MM.1S (cell line): Measurements from ENCODE around the gene SLC46A3.

Experiments used
- DNase-seq: peaks from one replicate; pipeline ENCODE4 v3.0.0-alpha.2; 2015
- H2AFZ ChIP-seq: fragments of 300-600 bp; sonication (generic); 2 replicates; pipeline ENCODE4 v1.6.0; 2016; ENCODE audit warnings: antibody characterized with exemption, low read length
- H3F3A ChIP-seq: fragments of 300-600 bp; sonication (generic); 2 replicates; pipeline ENCODE4 v1.6.1; 2016; ENCODE audit warnings: mild to moderate bottlenecking, antibody characterized with exemption, low read length, moderate library complexity, mixed read lengths; ENCODE audit not compliant: insufficient read depth
- H3K27ac ChIP-seq: fragments of 300-600 bp; sonication (generic); 2 replicates; pipeline ENCODE4 v1.5.1; 2016; ENCODE audit warnings: mild to moderate bottlenecking, low read length
- H3K27me3 ChIP-seq: fragments of 300-600 bp; sonication (generic); replicated peaks from 2 replicates; pipeline ENCODE4 v1.6.0; 2016; ENCODE audit warnings: low read length; ENCODE audit not compliant: insufficient read depth
- H3K36me3 ChIP-seq: fragments of 300-600 bp; sonication (generic); replicated peaks from 2 replicates; pipeline ENCODE4 v1.6.1; 2016; ENCODE audit warnings: mild to moderate bottlenecking, low read length, mixed read lengths; ENCODE audit not compliant: insufficient read depth
- H3K4me1 ChIP-seq: fragments of 300-600 bp; sonication (generic); 2 replicates; pipeline ENCODE4 v1.6.1; 2016; ENCODE audit warnings: low read length, mixed read lengths
- H3K4me2 ChIP-seq: fragments of 300-600 bp; sonication (generic); 2 replicates; pipeline ENCODE4 v1.6.0; 2016; ENCODE audit warnings: low read depth, low read length
- H3K4me3 ChIP-seq: fragments of 300-600 bp; sonication (generic); 2 replicates; pipeline ENCODE4 v1.5.1; 2016; ENCODE audit warnings: low read length, mixed read lengths
- H3K79me2 ChIP-seq: fragments of 300-600 bp; sonication (generic); 2 replicates; pipeline ENCODE4 v1.6.1; 2016; ENCODE audit warnings: mixed run types, low read length, mixed read lengths
- H3K9ac ChIP-seq: fragments of 300-600 bp; sonication (generic); 2 replicates; pipeline ENCODE4 v1.6.1; 2016; ENCODE audit warnings: low read length, mixed read lengths
- H3K9me2 ChIP-seq: fragments of 300-600 bp; sonication (generic); replicated peaks from 2 replicates; pipeline ENCODE4 v1.6.1; 2016; ENCODE audit warnings: mild to moderate bottlenecking, low read length, mixed read lengths; ENCODE audit not compliant: insufficient read depth
- H3K9me3 ChIP-seq: fragments of 300-600 bp; sonication (generic); replicated peaks from 2 replicates; pipeline ENCODE4 v1.6.1; 2016; ENCODE audit warnings: mild to moderate bottlenecking, low read length, mixed read lengths; ENCODE audit not compliant: insufficient read depth
- H4K20me1 ChIP-seq: fragments of 300-600 bp; sonication (generic); 2 replicates; pipeline ENCODE4 v1.6.1; 2016; ENCODE audit warnings: mild to moderate bottlenecking, low read length, moderate library complexity, mixed read lengths; ENCODE audit not compliant: insufficient read depth
- CTCF ChIP-seq: fragments of 300-600 bp; sonication (generic); IDR thresholded peaks from 2 replicates; pipeline ENCODE4 v1.5.1; 2016; ENCODE audit warnings: antibody characterized with exemption, low read length, mixed read lengths
- EZH2 ChIP-seq: fragments of 300-600 bp; sonication (generic); optimal IDR thresholded peaks from 2 replicates; pipeline ENCODE3; 2017; ENCODE audit warnings: low read depth, mild to moderate bottlenecking, antibody characterized with exemption, low read length, mixed read lengths
- EZH2phosphoT487 ChIP-seq: fragments of 300-600 bp; sonication (generic); IDR thresholded peaks from 2 replicates; pipeline ENCODE4 v1.6.1; 2018; ENCODE audit warnings: antibody characterized with exemption, low read length

SLC46A3 gene

GRCh38 chr13:28659621-28659970, 59.2 kb downstream of the SLC46A3 start:
- TF ChIP-seq EZH2phosphoT487 (no peak), EZH2 (no peak), CTCF (no peak)
- Histone ChIP-seq H3K4me2 (peak overlapping the region; percentile 57), H3K27ac (peak overlapping the region; percentile 63), H3K79me2 (peaks cover 55% of the 10 kb centered on the region), H3K9me2 (no peaks in the 10 kb centered on the region), H2AFZ (peak overlapping the region; percentile 42; the same call in 1 of the 2 replicates), H3K36me3 (no peaks in the 10 kb centered on the region), H4K20me1 (no peaks in the 10 kb centered on the region), H3K9me3 (no peaks in the 10 kb centered on the region), H3K4me1 (no peaks in the 10 kb centered on the region; the same call in 1 of the 2 replicates), H3F3A (no peaks in the 10 kb centered on the region), H3K9ac (peak overlapping the region; percentile 80), H3K27me3 (no peaks in the 10 kb centered on the region), H3K4me3 (peak overlapping the region; percentile 88)
- peak; percentile 24 for DNase-seq

- Histone ChIP-seq H3F3A (no peaks in the 10 kb centered on the region), H3K4me3 (peak within 1 kb of the TSS; percentile 88), H2AFZ (peak within 1 kb of the TSS; percentile 64), H3K9me3 (no peaks in the 10 kb centered on the region), H3K9me2 (no peaks in the 10 kb centered on the region), H3K79me2 (peaks cover 55% of the 10 kb centered on the region), H3K4me2 (peak within 1 kb of the TSS; percentile 57), H3K4me1 (no peaks in the 10 kb centered on the region; the same call in 1 of the 2 replicates), H4K20me1 (no peaks in the 10 kb centered on the region), H3K9ac (peak within 1 kb of the TSS; percentile 80), H3K36me3 (no peaks in the 10 kb centered on the region), H3K27me3 (no peaks in the 10 kb centered on the region), H3K27ac (peak within 1 kb of the TSS; percentile 63)
- DNase-seq, result peak; percentile 75
- no peak for TF ChIP-seq CTCF
- TF ChIP-seq EZH2phosphoT487, result no peak
- no peak for TF ChIP-seq EZH2
Observed at GRCh38 chr13:28658796-28659620, 59.8 kb downstream of the SLC46A3 start, which contains the start of gene POMP. TSS of gene POMP (plus strand) at chr13:28659130. CDS start at chr13:28659185, 55 bp downstream.

GRCh38 chr13:28658539-28658795, 60.3 kb downstream of the SLC46A3 start:
- Histone ChIP-seq H3K4me3 (peak overlapping the region; percentile 88), H3K79me2 (peaks cover 55% of the 10 kb centered on the region)
- DNase-seq, result no peak

More at GRCh38 chr13:28658539-28658795, 60.3 kb downstream of the SLC46A3 start:
- H3K9ac ChIP-seq, result peak overlapping the region; percentile 80
- no peaks in the 10 kb centered on the region for H3K36me3 ChIP-seq
- no peaks in the 10 kb centered on the region for H4K20me1 ChIP-seq
- no peaks in the 10 kb centered on the region; the same call in 1 of the 2 replicates for H3K4me1 ChIP-seq
- H3F3A ChIP-seq, result no peaks in the 10 kb centered on the region
- H3K27ac ChIP-seq, result peak overlapping the region; percentile 63; the same call in 1 of the 2 replicates
- peak overlapping the region; percentile 64 for H2AFZ ChIP-seq
- no peaks in the 10 kb centered on the region for H3K9me2 ChIP-seq
- H3K9me3 ChIP-seq, result no peaks in the 10 kb centered on the region
- no peaks in the 10 kb centered on the region for H3K27me3 ChIP-seq
- no peak for TF ChIP-seq CTCF
- TF ChIP-seq EZH2, result no peak
- peak overlapping the region; percentile 54 for H3K4me2 ChIP-seq
